GM21529 (cell line): ENCODE measurements around the gene FXYD7.
"Not testable (repeated sequence)": the region's sequence is repeated elsewhere in the genome, so short reads cannot be mapped to it uniquely, and the experiment has no call there.

Experiments
- ATAC-seq: cut with Tn5 transposase; IDR thresholded peaks from one replicate; pipeline ENCODE4 v1.9.1; 2021; ENCODE audit not compliant: unreplicated experiment

The FXYD7 gene

DNA sequence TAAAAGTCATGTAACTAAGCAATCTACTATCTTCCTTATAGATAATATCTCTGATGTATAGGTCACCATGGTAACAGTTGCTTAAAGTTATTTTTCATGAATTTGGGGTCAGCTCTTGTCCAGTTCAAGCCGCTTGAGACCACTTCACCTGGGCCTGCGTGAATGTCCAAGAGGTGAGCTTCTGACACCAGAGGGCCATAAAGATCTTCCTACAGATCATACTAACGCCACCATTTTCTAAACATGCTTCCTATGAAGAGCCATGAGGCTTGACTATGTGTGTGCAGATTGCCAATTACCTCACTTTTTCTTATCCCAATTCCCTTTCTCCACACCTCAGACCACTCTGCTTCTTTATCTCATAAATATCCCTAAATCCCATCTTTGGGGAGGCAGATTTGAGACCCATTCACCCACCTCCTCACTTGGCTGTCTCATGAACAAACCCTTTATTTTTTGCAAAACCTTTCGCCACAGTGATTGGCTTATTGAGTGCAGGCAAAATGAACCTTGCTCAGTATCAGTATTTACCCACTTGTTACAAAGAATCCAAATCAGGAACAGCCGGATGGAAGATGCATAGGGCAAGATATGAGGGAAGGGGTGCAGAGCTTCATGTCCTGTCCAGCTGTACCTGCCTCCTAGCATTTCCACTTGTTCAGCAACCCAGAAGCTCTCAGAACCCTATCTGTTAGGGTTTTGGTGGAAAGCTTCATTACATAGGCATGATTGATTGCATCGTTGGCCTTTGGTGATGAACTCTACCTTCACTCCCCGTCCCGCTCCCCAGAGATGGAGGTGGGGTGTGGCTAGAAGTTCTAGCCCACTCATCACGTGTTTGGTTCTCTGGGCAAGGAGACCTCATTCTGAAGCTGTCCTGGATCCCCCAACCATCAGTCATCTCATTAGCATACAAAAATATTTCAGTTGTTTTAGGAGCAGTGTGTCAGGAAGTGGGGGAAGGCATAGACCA lies 51.2 kb downstream of the FXYD7 start:
- no peak for ATAC-seq

DNA sequence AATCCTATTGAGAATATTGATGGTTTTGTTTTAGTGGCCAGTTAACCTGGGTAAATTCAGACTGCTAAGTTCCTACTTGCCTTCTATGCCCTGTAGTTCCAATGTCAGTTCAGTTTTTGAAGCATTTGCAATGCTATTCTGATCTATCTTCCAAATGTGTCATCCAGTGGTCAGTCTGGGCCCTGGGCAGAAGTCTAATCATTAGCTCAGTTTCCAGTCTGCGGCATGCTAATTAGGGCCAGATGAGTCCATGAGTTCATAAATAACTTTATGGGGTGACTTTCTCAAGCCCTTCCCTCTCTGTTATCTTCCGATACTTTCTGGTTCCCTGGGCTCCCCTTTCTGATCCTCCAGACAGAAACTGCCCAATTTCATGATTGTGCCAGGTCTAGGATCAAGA lies 52.8 kb downstream of the FXYD7 start:
- ATAC-seq: no peak

DNA sequence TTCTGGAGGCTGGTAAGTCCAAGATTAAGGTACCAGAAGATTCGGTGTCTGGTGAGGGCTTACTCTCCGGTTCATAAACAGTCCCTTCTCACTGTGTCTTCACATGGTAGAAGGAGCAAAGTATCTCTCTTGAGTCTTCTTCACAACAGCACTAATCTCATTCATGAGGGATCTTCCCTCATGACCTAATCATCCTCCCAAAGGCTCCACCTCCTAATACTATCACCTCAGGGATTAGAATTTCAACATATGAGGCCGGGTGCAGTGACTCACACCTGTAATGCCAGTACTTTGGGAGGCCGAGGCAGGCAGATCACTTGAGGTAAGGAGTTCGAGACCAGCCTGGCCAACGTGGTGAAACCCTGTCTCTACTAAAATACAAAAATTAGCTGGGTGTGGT lies 53.8 kb downstream of the FXYD7 start:
- not testable (repeated sequence) for ATAC-seq

DNA sequence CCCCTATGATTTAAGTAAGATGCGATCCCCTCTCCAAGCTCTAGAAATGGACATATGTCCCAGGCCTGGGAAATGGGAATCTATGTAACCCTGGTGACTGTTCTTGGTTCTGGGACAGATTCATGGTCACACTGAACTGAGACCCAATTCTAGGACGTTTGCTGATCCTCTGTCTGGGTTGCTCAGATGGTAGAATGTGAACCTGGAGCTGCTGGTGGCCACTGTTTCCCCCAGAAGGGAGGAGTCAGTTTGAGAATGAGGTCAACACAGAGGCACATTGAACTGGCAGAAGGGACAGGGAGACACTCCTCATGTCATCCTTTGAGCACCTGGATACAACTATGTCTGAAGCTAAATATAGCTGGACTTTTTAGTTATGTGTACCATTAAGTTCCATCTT lies 56.4 kb downstream of the FXYD7 start:
- no peak for ATAC-seq

DNA sequence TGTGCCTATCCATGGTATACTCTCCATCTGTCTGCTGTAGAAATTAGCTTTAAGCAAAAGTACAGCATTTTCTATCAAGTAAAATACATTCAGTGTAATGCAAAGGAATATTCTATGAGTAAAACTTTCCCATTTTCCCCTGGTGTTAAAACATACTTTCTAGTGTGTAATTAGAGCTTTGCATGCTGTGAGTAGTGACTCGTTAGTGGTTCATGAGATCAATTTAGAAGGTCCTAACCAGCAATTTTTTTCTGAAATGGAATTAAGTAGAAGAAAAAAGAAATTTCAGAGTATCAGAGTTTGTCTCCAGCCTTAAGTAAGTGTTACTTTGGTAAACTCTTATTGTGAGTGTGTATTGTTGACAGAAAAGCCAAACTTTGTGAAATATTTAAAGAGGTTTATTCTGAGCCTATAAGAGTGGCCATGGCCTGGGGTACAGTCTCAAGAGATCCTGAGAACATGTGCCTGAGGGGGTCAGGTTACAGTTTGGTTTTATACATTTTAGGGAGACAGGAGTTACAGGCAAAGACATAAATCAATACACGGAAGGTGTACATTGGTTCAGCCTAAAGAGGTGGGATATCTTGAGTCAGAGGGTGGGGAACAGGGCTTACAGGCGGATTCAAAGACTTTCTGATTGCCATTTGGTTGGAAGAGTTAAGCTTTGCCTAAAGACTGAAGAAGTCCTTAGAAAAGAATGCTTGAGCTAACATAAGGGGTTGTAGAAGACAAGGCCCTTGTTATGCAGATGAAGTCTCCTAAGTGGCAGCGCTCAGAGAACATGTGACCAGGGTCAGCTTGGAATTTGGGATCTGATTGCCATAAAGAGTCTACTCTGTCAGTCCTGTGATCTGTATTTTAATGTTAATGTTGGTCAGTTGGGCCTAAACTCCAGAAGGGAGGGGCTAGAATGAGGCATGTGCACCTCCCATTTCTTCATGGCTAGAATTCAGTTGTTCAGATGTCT lies 60.0 kb downstream of the FXYD7 start:
- ATAC-seq: no peak
